H9 (cell line): ENCODE measurements around the gene TPCN2. TPM values are rescaled to one million over a fixed set of nuclear protein-coding genes. Genes with fewer than 3 reads are reported as not detected.

Experiments used
- DNase-seq: peaks from one replicate; pipeline ENCODE4 v3.0.0-alpha.2; 2017
- H2AFZ ChIP-seq: one replicate; pipeline ENCODE4 v1.6.1; 2013; ENCODE audit warnings: mild to moderate bottlenecking, low read length, control low read depth, moderate library complexity
- H2AK5ac ChIP-seq: 2 replicates; pipeline ENCODE4 v1.6.1; 2013; ENCODE audit warnings: low read length, control low read depth, mixed read lengths; ENCODE audit not compliant: insufficient read length
- H2BK120ac ChIP-seq: one replicate; pipeline ENCODE4 v1.6.1; 2013; ENCODE audit warnings: low read depth, mild to moderate bottlenecking, low read length, control low read depth, inconsistent platforms; ENCODE audit not compliant: poor library complexity, severe bottlenecking
- H2BK12ac ChIP-seq: 2 replicates; pipeline ENCODE4 v1.6.1; 2013; ENCODE audit warnings: low read length, control low read depth, mixed read lengths, low read depth; ENCODE audit not compliant: insufficient read length
- H2BK15ac ChIP-seq: 2 replicates; pipeline ENCODE4 v1.6.1; 2013; ENCODE audit warnings: low read depth, low read length, control low read depth
- H2BK20ac ChIP-seq: one replicate; pipeline ENCODE4 v1.6.1; 2013; ENCODE audit warnings: low read depth, mild to moderate bottlenecking, low read length, control low read depth, inconsistent platforms; ENCODE audit not compliant: poor library complexity, severe bottlenecking
- H2BK5ac ChIP-seq: 2 replicates; pipeline ENCODE4 v1.6.1; 2013; ENCODE audit warnings: low read length, control low read depth, mixed read lengths; ENCODE audit not compliant: insufficient read length
- H3K14ac ChIP-seq: 2 replicates; pipeline ENCODE4 v1.6.1; 2013; ENCODE audit warnings: low read length, control low read depth; ENCODE audit not compliant: insufficient read depth
- H3K18ac ChIP-seq: 2 replicates; pipeline ENCODE4 v1.6.1; 2013; ENCODE audit warnings: low read depth, mild to moderate bottlenecking, mixed read lengths, low read length, control low read depth; ENCODE audit not compliant: insufficient read length
- H3K23ac ChIP-seq: 2 replicates; pipeline ENCODE4 v1.6.1; 2013; ENCODE audit warnings: low read length, control low read depth, mixed read lengths, low read depth; ENCODE audit not compliant: insufficient read length
- H3K23me2 ChIP-seq: 2 replicates; pipeline ENCODE4 v1.6.1; 2013; ENCODE audit warnings: low read depth, mild to moderate bottlenecking, mixed read lengths, low read length, control low read depth; ENCODE audit not compliant: insufficient read length, poor library complexity, severe bottlenecking
- H3K27ac ChIP-seq: 2 replicates; pipeline ENCODE4 v1.5.1; 2013; ENCODE audit warnings: low read length, control low read depth, mixed read lengths, low read depth; ENCODE audit not compliant: insufficient read length
- H3K27me3 ChIP-seq: 2 replicates; pipeline ENCODE4 v1.6.1; 2013; ENCODE audit warnings: low read length, control low read depth, inconsistent platforms; ENCODE audit not compliant: insufficient read depth
- H3K4ac ChIP-seq: 2 replicates; pipeline ENCODE4 v1.6.1; 2013; ENCODE audit warnings: low read depth, mild to moderate bottlenecking, control low read depth, inconsistent platforms, low read length, moderate library complexity
- H3K4me1 ChIP-seq: 2 replicates; pipeline ENCODE4 v1.6.1; 2013; ENCODE audit warnings: low read length, control low read depth, inconsistent platforms; ENCODE audit not compliant: insufficient read depth
- H3K4me2 ChIP-seq: 2 replicates; pipeline ENCODE4 v1.6.1; 2013; ENCODE audit warnings: low read length, control low read depth, mixed read lengths; ENCODE audit not compliant: insufficient read length, insufficient read depth
- H3K56ac ChIP-seq: 2 replicates; pipeline ENCODE4 v1.6.1; 2013; ENCODE audit warnings: low read depth, mild to moderate bottlenecking, mixed read lengths, low read length, control low read depth; ENCODE audit not compliant: insufficient read length
- H3K79me1 ChIP-seq: 2 replicates; pipeline ENCODE4 v1.6.1; 2013; ENCODE audit warnings: low read depth, mild to moderate bottlenecking, moderate library complexity, low read length, control low read depth, inconsistent platforms; ENCODE audit not compliant: insufficient read depth, poor library complexity, severe bottlenecking
- H3K79me2 ChIP-seq: 2 replicates; pipeline ENCODE4 v1.6.1; 2013; ENCODE audit warnings: low read length, control low read depth, inconsistent platforms; ENCODE audit not compliant: insufficient read depth
- H3K9ac ChIP-seq: 2 replicates; pipeline ENCODE4 v1.6.1; 2013; ENCODE audit warnings: low read length, control low read depth, mixed read lengths; ENCODE audit not compliant: insufficient read length; ENCODE audit errors: extremely low read depth
- H3K9me3 ChIP-seq: one replicate; pipeline ENCODE4 v1.6.1; 2013; ENCODE audit warnings: low read depth, low read length, inconsistent platforms; ENCODE audit not compliant: control insufficient read depth
- H3T11ph ChIP-seq: one replicate; pipeline ENCODE4 v1.6.1; 2013; ENCODE audit warnings: mild to moderate bottlenecking, low read length, control low read depth, inconsistent platforms
- H4K20me1 ChIP-seq: one replicate; pipeline ENCODE4 v1.6.1; 2013; ENCODE audit not compliant: control insufficient read depth, insufficient read length, insufficient read depth
- H4K5ac ChIP-seq: 2 replicates; pipeline ENCODE4 v1.6.1; 2013; ENCODE audit warnings: low read depth, mild to moderate bottlenecking, mixed read lengths, low read length, control low read depth; ENCODE audit not compliant: insufficient read length
- H4K8ac ChIP-seq: replicated peaks from 2 replicates; pipeline ENCODE4 v1.6.1; 2013; ENCODE audit warnings: low read length, control low read depth, mixed read lengths, low read depth; ENCODE audit not compliant: insufficient read length
- H4K91ac ChIP-seq: 2 replicates; pipeline ENCODE4 v1.6.1; 2013; ENCODE audit warnings: low read depth, mild to moderate bottlenecking, moderate library complexity, mixed read lengths, low read length, control low read depth; ENCODE audit not compliant: insufficient read length
- H3K27ac Mint-ChIP-seq, 3 experiments: 2 replicates in 2 of 3; 3 replicates in 1 of 3; pipeline ENCODE4 v1.8.0; 2020 to 2021; ENCODE audit warnings: mixed read lengths in 3 of 3, mild to moderate bottlenecking in 1 of 3, moderate library complexity in 1 of 3
- H3K27me3 Mint-ChIP-seq: 2 replicates; pipeline ENCODE4 v1.8.0; 2021; ENCODE audit warnings: low read depth, mild to moderate bottlenecking, moderate library complexity, mixed read lengths
- H3K36me3 Mint-ChIP-seq, 3 experiments: 2 replicates in 2 of 3; 3 replicates in 1 of 3; pipeline ENCODE4 v1.8.0; 2020 to 2021; ENCODE audit warnings: low read depth in 3 of 3, mixed read lengths in 3 of 3; ENCODE audit not compliant: insufficient read depth in 1 of 3
- H3K4me1 Mint-ChIP-seq, 2 experiments: 2 replicates each; pipeline ENCODE4 v1.8.0; 2020; ENCODE audit warnings: mixed read lengths in 2 of 2
- H3K4me3 Mint-ChIP-seq, 2 experiments: 2 replicates in 1 of 2; 3 replicates in 1 of 2; pipeline ENCODE4 v1.8.0; 2020 to 2021; ENCODE audit warnings: mild to moderate bottlenecking in 2 of 2, mixed read lengths in 2 of 2, moderate library complexity in 1 of 2
- H3K9me3 Mint-ChIP-seq, 2 experiments: 2 replicates in 1 of 2; 3 replicates in 1 of 2; pipeline ENCODE4 v1.8.0; 2020; ENCODE audit warnings: mild to moderate bottlenecking in 2 of 2, mixed read lengths in 2 of 2, moderate library complexity in 1 of 2
- WGBS: extraction: QIAGEN DNeasy Blood & Tissue Kit; methylation state at CpG from one replicate; pipeline ENCODE4 v1.1.7; 2013; ENCODE audit warnings: missing lambda C conversion rate, low lambda C conversion rate, mixed read lengths; ENCODE audit not compliant: insufficient read length; ENCODE audit errors: extremely low coverage; 5-methylcytosine and 5-hydroxymethylcytosine counted together
- total RNA-seq: library from RNA; stranded (reverse); gene quantifications from 2 replicates; pipeline ENCODE4 v1.2.1, GENCODE V29; 2021
- TF ChIP-seq, protein P1 (sequence below): fragments of 200-600 bp; sonication (generic); conservative IDR thresholded peaks from 3 replicates; pipeline ENCODE4 v1.8.0; 2021; ENCODE audit warnings: antibody characterized with exemption, mild to moderate bottlenecking

Gene TPCN2
- total RNA-seq, 1 experiment from 2014 or later, result 16.8 TPM

DNA sequence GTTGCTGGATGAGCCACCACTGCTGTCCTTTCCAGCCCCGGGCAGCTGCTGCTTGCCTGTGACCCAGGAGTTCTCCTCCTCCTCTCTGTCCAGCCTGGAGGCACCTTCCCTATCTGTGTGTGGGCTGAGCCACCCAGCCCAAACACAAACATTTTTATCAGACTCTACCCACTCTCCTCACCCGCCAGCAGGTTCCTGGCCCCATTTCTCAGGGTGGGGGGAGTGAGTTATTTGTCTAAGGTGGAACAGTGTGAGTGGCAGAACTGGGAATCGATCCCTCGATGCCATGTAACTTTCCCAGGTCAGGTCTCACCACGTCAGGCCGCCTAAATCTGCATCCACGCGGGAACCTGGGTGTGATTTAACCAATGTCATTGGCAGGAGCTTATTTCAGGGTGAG lies 86.2 kb downstream of the TPCN2 start:
- Histone ChIP-seq H3K23me2 (no peaks in the 10 kb centered on the region), H3K4me2 (no peak overlapping the region), H3K56ac (no peak overlapping the region), H4K91ac (no peak overlapping the region), H2AK5ac (no peak overlapping the region), H3K23ac (no peak overlapping the region), H3K14ac (no peak overlapping the region), H3K79me1 (no peaks in the 10 kb centered on the region), H2BK12ac (no peak overlapping the region), H3K18ac (no peak overlapping the region), H4K5ac (no peak overlapping the region), H2BK15ac (no peak overlapping the region), H2BK5ac (no peak overlapping the region), H3K9me3 (peaks cover 10% of the 10 kb centered on the region), H2AFZ (no peak overlapping the region), H3K79me2 (no peaks in the 10 kb centered on the region), H3K4ac (no peak overlapping the region), H3T11ph (no peak overlapping the region), H4K20me1 (no peaks in the 10 kb centered on the region), H4K8ac (no peak overlapping the region), H3K27ac (no peak overlapping the region), H2BK20ac (no peak overlapping the region), H3K4me1 (no peaks in the 10 kb centered on the region; the same call in 1 of the 2 replicates), H3K9ac (no peak overlapping the region), H3K27me3 (no peaks in the 10 kb centered on the region), H2BK120ac (no peak overlapping the region)
- Mint-ChIP-seq H3K4me1 (peaks cover 9 to 16% of the 10 kb centered on the region in 2 experiments), H3K9me3 (peaks cover 15 to 16% of the 10 kb centered on the region in 2 experiments), H3K27me3 (peaks cover 8% of the 10 kb centered on the region), H3K27ac (peak overlapping the region in 1 of 3 experiments; percentile 82; a peak in 2 of 7 replicates), H3K36me3 (peaks cover 7 to 19% (median 10%) of the 10 kb centered on the region in 3 experiments; a peak in 5 of 7 replicates), H3K4me3 (no peak overlapping the region)
- no CpG with 5 or more reads among the region's 8 CpGs for WGBS
- TF ChIP-seq, protein P1, sequence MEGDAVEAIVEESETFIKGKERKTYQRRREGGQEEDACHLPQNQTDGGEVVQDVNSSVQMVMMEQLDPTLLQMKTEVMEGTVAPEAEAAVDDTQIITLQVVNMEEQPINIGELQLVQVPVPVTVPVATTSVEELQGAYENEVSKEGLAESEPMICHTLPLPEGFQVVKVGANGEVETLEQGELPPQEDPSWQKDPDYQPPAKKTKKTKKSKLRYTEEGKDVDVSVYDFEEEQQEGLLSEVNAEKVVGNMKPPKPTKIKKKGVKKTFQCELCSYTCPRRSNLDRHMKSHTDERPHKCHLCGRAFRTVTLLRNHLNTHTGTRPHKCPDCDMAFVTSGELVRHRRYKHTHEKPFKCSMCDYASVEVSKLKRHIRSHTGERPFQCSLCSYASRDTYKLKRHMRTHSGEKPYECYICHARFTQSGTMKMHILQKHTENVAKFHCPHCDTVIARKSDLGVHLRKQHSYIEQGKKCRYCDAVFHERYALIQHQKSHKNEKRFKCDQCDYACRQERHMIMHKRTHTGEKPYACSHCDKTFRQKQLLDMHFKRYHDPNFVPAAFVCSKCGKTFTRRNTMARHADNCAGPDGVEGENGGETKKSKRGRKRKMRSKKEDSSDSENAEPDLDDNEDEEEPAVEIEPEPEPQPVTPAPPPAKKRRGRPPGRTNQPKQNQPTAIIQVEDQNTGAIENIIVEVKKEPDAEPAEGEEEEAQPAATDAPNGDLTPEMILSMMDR, result no peak
- DNase-seq, result peak; percentile 17
